Umbilical cord (tissue), 2 donors: Measurements from ENCODE around the gene WDR45B. TPM values are rescaled to one million over a fixed set of nuclear protein-coding genes. Genes with fewer than 3 reads are reported as not detected.
A peak's percentile ranks its signal among the peaks of the same experiment; 100 is the strongest.

Experiments used
- DNase-seq: peaks from one replicate; pipeline ENCODE4 v3.0.0-alpha.2; 2015; ENCODE audit warnings: low spot score
- total RNA-seq: library from RNA; depleted of rRNA; stranded (reverse); fragments of >200 nt; gene quantifications from one replicate; pipeline ENCODE4 v1.2.3, GENCODE V29; 2014; ENCODE audit warnings: low replicate concordance; ENCODE audit not compliant: insufficient read depth

Gene WDR45B
- total RNA-seq, 1 donor from 2014 or later, result 95.1 TPM

DNA sequence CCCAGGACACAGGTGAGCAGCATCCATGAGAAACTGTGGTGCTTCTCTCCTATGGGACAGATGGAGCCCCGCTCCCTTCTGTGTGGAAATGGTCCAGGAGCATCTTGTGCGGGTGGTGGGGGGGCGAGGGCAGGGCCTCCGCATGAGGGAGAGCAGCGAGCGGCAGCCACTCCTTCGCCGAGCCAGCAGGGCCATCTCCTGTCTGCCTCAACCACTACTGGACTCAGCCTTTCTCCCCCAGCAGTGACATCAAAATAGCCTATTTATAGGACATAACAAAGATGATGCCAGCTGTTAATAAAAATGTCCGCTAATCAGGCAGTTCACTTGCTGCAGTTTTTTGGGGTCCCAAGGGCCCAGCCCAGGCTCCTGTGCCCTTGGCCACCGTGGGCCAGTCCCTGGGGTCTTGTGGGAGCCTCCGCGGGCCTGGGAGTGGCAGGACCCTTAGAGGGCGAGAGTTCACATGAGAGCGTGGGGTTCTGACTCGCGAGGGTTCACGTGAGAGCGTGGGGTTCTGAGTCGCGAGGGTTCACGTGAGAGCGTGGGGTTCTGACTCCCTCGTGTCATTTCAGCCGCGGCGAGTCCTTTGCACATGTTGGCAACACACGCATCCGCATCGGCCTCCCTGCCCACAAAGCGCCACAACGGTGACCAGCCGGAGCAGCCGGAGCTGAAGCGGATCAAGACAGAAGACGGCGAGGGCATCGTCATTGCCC lies 47.4 kb downstream of the WDR45B start:
- DNase-seq, result no peak

DNA sequence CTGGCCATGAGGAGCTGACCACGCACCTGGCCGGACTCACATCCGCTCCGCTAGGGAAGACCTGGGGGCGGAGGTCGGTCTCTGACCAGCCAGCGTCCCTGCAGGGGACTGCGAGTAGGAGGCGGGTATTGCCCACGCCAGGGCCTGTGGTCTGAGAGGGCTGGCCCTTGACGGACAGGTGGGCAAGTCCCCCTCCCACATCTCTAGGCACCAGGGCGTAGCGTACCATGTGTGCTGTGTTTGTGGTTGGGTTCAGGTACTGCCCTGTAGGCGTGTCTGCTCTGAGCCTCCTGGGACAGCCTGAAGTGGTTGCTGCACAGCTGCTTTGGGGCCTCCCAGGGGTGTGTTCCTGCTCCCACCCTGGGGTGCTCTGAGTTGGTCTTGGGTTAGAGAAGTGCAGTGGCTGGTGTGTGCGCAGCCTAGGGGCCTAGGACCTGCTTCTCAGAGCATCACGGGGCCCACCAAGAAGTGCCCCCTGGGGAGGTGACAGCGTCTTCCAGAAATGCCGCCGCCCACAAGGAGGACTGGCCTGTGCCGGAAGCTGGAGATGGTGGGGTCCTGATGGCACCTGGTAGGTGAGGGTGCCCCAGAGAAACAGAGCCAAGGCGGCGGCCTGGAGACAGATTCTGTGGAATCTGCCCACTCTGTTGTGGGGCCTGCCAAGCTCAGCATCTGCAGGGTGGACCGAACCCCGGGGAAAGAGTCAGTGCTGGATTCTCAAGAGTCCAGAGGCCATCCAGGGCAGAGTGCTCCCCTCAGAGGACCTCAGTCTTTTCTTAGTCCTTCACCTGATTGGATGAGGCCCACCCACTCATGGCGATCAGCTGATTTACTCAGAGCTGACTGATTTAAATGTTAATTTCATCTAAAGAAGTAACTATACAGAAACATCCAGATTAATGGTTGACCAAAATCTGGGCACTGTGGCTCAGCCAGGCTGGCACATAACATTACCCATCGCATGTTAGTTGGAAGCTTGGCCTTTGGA lies 48.3 kb downstream of the WDR45B start:
- DNase-seq, result no peak

GRCh38 chr17:82598256-82599119 lies 49.8 kb downstream of the WDR45B start:
- DNase-seq, result no peak

GRCh38 chr17:82596837-82597672 lies 51.2 kb downstream of the WDR45B start:
- DNase-seq, result no peak

DNA sequence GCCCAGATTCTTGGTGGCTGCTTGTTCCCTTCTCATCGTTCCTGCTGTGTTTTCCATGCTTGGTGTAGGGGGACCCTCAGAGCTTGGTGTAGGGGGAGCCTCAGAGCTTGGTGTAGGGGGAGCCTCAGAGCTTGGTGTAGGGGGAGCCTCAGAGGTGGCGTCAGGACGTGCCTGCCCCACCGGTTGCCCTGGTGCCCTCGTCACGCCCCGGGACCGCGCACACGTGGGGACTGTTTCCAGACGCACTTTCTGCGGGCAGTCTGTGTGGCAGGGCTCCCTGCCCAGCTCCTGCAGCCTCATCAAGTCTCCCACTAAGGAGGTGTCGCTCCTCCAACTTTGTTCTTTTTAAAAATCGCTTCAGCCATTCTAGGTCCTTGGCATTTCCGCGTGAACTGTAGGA lies 51.9 kb downstream of the WDR45B start:
- no peak for DNase-seq

- no peak for DNase-seq
Measured at GRCh38 chr17:82595893-82596292, 52.4 kb downstream of the WDR45B start.

GRCh38 chr17:82594571-82594970 lies 53.7 kb downstream of the WDR45B start:
- no peak for DNase-seq

DNA sequence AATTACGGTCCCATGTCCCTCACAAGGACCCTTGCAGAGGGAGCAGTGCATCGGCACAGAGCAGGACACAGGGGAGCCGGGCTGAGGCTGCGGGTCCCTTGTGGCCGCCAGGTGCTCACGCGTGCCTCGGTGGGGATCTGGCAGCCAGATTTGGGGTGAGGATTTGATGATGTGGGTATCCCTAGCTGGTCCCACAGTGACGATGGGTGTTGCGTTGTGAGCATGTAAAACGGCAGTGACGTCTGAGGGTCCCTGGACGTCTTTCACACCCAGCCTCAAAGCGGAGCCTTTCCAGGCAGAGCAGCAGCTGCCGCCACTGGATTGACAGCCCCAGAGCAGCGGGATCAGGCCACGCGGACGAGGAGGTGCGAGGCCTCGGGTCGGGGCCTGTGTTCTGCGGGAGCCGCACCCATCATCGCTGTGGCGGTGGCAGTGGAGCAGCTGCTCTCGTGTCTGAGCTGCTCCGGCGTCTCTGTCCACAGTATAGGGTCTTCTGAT lies 54.6 kb downstream of the WDR45B start:
- no peak for DNase-seq

GRCh38 chr17:82592767-82593589 lies 55.3 kb downstream of the WDR45B start:
- peak; percentile 85 for DNase-seq

DNA sequence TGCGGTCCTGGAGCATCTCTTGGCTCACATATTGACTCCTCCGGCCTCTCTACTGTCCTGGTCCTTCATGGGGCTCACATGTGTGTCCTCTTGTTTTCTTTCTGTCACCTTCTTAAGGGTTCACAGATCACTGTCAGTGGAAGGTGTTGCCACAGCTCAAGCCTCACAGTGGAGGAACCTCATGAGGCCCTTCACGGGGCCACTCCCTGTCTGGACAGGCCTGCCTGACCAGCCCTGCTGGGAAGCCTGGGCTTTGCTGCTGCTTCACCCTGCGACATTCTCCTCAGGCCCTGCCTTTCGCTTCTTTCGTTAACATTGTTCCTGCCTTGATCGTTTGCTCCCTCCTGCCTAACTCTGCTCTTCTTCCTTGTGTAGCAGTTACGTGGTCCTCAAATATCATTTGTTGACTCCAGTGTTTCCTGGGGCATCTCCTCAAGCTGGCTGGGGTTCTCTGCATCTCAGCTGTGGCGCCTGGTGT lies 55.9 kb downstream of the WDR45B start:
- peak; percentile 39 for DNase-seq

DNA sequence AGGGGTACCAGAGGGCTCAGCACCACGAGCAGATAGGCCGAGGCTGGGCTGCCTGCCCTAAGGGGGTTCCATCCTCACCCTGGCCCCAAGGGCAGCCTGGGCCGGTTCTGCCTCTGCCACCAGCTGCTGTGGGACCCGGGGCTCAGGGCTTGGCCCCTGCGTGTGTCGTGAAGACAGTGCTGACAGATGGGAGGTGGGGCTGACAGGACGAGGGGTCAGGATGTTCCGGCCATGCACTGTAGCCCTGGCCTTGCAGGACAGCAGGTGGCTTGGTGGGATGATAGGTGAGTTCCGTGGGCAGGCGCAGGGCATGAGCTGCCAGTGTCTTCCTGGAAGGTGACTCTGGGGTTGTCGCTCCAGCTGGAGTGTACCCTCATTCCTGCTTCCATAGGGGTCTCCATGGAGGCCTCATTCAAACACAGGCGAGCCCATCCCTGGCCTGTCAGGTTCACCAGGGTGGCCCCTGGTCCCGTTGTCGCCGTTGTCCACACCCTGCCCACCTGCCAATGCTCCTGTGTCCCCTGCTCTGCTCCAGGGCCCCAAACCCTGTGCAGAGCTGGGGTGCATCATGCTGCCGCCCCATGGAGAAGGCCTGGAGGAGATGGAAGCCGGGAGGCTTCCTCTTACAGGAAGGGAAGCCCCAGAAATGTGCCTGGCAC lies 57.2 kb downstream of the WDR45B start:
- DNase-seq, result no peak

DNA sequence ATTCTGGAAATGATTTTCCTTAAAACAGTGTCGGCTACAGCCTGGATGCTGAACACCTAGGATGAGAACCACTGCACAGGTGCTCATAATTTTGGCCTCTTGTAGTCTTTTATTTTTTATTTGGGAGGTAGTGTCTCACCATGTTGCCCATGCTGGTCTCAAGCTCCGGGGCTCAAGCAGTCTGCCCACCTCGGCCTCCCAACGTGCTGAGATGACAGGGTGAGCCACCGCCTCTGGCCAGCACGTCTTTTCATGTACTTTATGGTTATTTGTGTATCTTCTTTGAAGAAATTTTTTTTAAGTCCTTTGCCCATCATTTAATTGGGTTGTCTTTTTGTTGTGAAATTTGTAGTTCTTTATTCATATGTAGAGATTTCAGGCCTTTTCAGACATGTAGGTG lies 58.0 kb downstream of the WDR45B start:
- DNase-seq, result no peak

GRCh38 chr17:82589851-82590180 lies 58.4 kb downstream of the WDR45B start:
- no peak for DNase-seq

DNA sequence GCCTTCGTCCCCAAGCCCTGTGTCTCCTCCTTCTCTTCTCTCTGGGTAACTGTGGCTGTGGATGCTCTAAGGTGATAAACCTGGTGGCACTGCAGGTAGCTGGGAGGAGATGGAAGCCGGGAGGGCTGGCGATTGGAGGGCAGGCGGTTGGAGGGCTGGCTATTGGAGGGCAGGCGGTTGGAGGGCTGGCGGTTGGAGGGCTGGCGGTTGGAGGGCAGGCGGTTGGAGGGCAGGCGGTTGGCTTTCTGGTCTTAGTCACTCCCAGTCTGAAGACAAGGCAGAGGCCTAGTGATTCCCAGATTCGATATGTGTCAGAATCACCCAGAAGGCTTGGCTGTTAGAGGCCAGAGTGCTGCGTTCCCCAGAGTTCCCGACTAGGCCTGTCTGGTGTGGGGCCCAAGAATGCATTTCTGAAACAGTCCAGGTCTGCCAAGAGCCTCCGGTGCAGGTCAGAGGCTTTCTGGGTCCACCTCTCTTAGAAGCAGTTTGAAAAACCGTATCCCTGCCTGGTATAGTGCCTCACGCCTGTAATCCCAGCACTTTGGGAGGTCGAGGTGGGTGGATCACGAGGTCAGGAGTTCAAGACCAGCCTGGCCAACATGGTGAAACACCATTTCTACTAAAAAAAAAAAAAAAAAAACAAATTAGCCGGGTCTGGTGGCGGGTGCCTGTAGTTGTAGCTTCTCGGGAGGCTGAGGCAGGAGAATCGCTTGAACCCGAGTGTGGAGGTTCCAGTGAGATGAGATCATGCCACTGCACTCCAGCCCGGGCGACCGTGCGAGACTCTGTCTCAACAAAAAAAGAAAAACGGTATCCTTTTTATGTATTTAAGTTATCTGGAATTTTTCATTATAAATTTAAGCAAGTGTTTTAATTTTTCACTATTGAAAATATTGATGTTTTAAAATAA lies 59.7 kb downstream of the WDR45B start:
- no peak for DNase-seq

GRCh38 chr17:82587234-82588086 lies 60.8 kb downstream of the WDR45B start:
- DNase-seq, result no peak

DNA sequence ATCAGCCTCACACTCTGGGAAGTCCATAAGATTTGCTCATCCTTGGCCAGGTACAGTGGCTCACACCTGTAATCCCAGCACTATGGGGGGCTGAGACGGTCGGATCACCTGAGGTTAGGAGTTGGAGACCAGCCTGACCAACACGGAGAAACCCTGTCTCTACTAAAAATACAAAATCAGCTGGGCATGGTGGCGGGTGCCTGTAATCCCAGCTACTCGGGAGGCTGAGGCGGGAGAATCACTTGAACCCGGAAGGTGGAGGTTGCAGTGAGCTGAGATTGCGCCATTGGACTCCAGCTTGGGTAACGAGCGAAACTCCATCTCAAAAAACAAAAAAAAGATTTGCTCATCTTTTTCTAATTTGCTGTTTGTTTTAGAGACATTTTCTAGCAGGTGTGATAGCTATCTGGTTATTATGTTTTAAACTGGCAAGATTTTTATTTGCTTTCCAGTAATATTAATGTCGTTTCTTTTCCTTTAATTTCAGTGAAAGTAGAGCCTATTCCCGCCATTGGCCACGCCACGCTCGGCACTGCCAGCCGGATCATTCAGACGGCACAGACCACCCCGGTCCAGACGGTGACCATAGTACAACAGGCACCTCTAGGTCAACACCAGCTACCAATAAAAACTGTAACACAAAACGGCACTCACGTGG lies 61.5 kb downstream of the WDR45B start:
- no peak for DNase-seq
